Liver (tissue), 9 donors: ENCODE results near the gene FAT2. TPM values are rescaled to one million over a fixed set of nuclear protein-coding genes. Genes with fewer than 3 reads are reported as not detected.

ENCODE experiments used
- DNase-seq: peaks from one replicate; pipeline ENCODE4 v3.0.0-alpha.2; 2017; ENCODE audit warnings: low spot score
- H3K27ac ChIP-seq, 2 donors: one replicate each; pipeline ENCODE4 v1.7.0; 2013; ENCODE audit warnings: inconsistent platforms in 2 of 2, low read length in 2 of 2, control low read depth in 1 of 2, low read depth in 1 of 2, mild to moderate bottlenecking in 1 of 2
- H3K27me3 ChIP-seq, 4 donors: one replicate each; pipeline versions ENCODE4 v1.6.1 to v1.7.0; 2013; ENCODE audit warnings: low read length in 3 of 4, inconsistent platforms in 1 of 4, mild to moderate bottlenecking in 1 of 4, moderate library complexity in 1 of 4; ENCODE audit not compliant: control insufficient read depth in 4 of 4, insufficient read depth in 4 of 4
- H3K36me3 ChIP-seq, 4 donors: one replicate each; pipeline versions ENCODE4 v1.6.1 to v1.7.0; 2013; ENCODE audit warnings: low read length in 3 of 4, mild to moderate bottlenecking in 3 of 4, low read depth in 1 of 4, moderate library complexity in 1 of 4; ENCODE audit not compliant: control insufficient read depth in 4 of 4, insufficient read depth in 3 of 4
- H3K4me1 ChIP-seq, 4 donors: one replicate each; pipeline versions ENCODE4 v1.6.1 to v1.7.0; 2013; ENCODE audit warnings: low read length in 3 of 4, mild to moderate bottlenecking in 3 of 4, moderate library complexity in 1 of 4; ENCODE audit not compliant: control insufficient read depth in 4 of 4, insufficient read depth in 4 of 4
- H3K4me3 ChIP-seq, 3 donors: one replicate each; pipeline versions ENCODE4 v1.6.1 to v1.7.0; 2013; ENCODE audit warnings: low read length in 3 of 3, control low read depth in 1 of 3, low read depth in 1 of 3, mild to moderate bottlenecking in 1 of 3
- H3K9ac ChIP-seq, 2 donors: one replicate each; pipeline ENCODE4 v1.7.0; 2013; ENCODE audit warnings: low read length in 2 of 2, mild to moderate bottlenecking in 2 of 2, moderate library complexity in 2 of 2, control low read depth in 1 of 2, low read depth in 1 of 2
- H3K9me3 ChIP-seq, 4 donors: one replicate each; pipeline versions ENCODE4 v1.6.1 to v1.7.0; 2013; ENCODE audit warnings: low read length in 3 of 4; ENCODE audit not compliant: control insufficient read depth in 4 of 4
- ATF3 ChIP-seq: IDR thresholded peaks from 2 replicates; pipeline ENCODE4 v1.6.1; 2016; ENCODE audit warnings: antibody characterized with exemption
- EGR1 ChIP-seq, 2 donors: IDR thresholded peaks; 2 replicates each; pipeline ENCODE4 v1.6.1; 2016 to 2018; ENCODE audit warnings: antibody characterized with exemption in 2 of 2, low read depth in 2 of 2
- FOXA1 ChIP-seq: IDR thresholded peaks from 2 replicates; pipeline ENCODE4 v1.6.1; 2016; ENCODE audit warnings: antibody characterized with exemption
- FOXA2 ChIP-seq: IDR thresholded peaks from 2 replicates; pipeline ENCODE4 v1.6.1; 2016; ENCODE audit warnings: antibody characterized with exemption
- GABPA ChIP-seq, 2 donors: IDR thresholded peaks in 1 of 2; conservative IDR thresholded peaks in 1 of 2; 2 replicates each; pipeline ENCODE4 v1.6.1; 2016; ENCODE audit warnings: antibody characterized with exemption in 2 of 2, mild to moderate bottlenecking in 1 of 2, moderate library complexity in 1 of 2
- HNF4A ChIP-seq, 2 donors: conservative IDR thresholded peaks; 2 replicates each; pipeline ENCODE4 v1.6.1; 2016; ENCODE audit warnings: antibody characterized with exemption in 2 of 2, mild to moderate bottlenecking in 2 of 2
- HNF4G ChIP-seq: IDR thresholded peaks from 2 replicates; pipeline ENCODE4 v1.6.1; 2016; ENCODE audit warnings: antibody characterized with exemption
- JUND ChIP-seq, 2 donors: IDR thresholded peaks; 2 replicates each; pipeline ENCODE4 v1.6.1; 2016; ENCODE audit warnings: antibody characterized with exemption in 2 of 2
- MAX ChIP-seq: IDR thresholded peaks from 2 replicates; pipeline ENCODE4 v1.6.1; 2016; ENCODE audit warnings: antibody characterized with exemption
- RAD21 ChIP-seq, 2 donors: IDR thresholded peaks; 2 replicates each; pipeline ENCODE4 v1.6.1; 2016; ENCODE audit warnings: antibody characterized with exemption in 2 of 2, mild to moderate bottlenecking in 2 of 2
- REST ChIP-seq: IDR thresholded peaks from 2 replicates; pipeline ENCODE4 v1.6.1; 2016; ENCODE audit warnings: antibody characterized with exemption, mild to moderate bottlenecking
- RXRA ChIP-seq, 2 donors: IDR thresholded peaks; 2 replicates each; pipeline ENCODE4 v1.6.1; 2017 to 2018; ENCODE audit warnings: antibody characterized with exemption in 2 of 2, mild to moderate bottlenecking in 1 of 2
- SP1 ChIP-seq: IDR thresholded peaks from 2 replicates; pipeline ENCODE4 v1.6.1; 2018; ENCODE audit warnings: antibody characterized with exemption, mild to moderate bottlenecking
- TAF1 ChIP-seq: conservative IDR thresholded peaks from 2 replicates; pipeline ENCODE4 v1.6.1; 2016; ENCODE audit warnings: antibody characterized with exemption, mild to moderate bottlenecking
- YY1 ChIP-seq: IDR thresholded peaks from 2 replicates; pipeline ENCODE4 v1.6.1; 2016; ENCODE audit warnings: antibody characterized with exemption, mild to moderate bottlenecking
- ZBTB33 ChIP-seq: IDR thresholded peaks from 2 replicates; pipeline ENCODE4 v1.6.1; 2016; ENCODE audit warnings: antibody characterized with exemption
- WGBS: extraction: QIAGEN DNeasy Blood & Tissue Kit; methylation state at CpG from one replicate; pipeline ENCODE4 v1.1.7; 2013; 5-methylcytosine and 5-hydroxymethylcytosine counted together
- polyA plus RNA-seq, 2 donors: library from polyadenylated mRNA; stranded (reverse) in 1 of 2; unstranded in 1 of 2; fragments of 200-250 nt in 1 of 2; fragments of >200 nt in 1 of 2; fragmentation: Nextera tagmentation in 1 of 2; extraction: Ambion mirVana in 1 of 2; gene quantifications; one replicate each; pipeline versions ENCODE4 v1.2.1 to v1.2.3, GENCODE V29; 2013 to 2015
- total RNA-seq, 2 donors: library from RNA; depleted of rRNA; stranded (reverse); fragments of >200 nt; gene quantifications; one replicate each; pipeline ENCODE4 v1.2.3, GENCODE V29; 2014
- donor health status: healthy.
- donor health status: healthy.
- donor health status: healthy.
- donor health status: healthy.
- donor health status: healthy.

FAT2 gene
- total and polyA plus RNA-seq, 4 donors: under 0.01 to 0.07 TPM; not detected in 2

GRCh38 chr5:151557951-151558350, 33.2 kb downstream of the FAT2 start:
- WGBS: 79% methylated on average over 6 of the region's 6 CpGs
- Histone ChIP-seq H3K4me1 (no peaks in the 10 kb centered on the region), H3K9ac (no peak overlapping the region), H3K9me3 (no peaks in the 10 kb centered on the region), H3K36me3 (no peaks in the 10 kb centered on the region), H3K4me3 (no peak overlapping the region), H3K27me3 (peaks cover 0 to 2% (median 0%) of the 10 kb centered on the region in 4 donors), H3K27ac (no peak overlapping the region)
- DNase-seq: no peak
- TF ChIP-seq ZBTB33 (no peak), REST (no peak), RAD21 (IDR thresholded peaks at IDR 0.05) (no peak), FOXA2 (no peak), JUND (IDR thresholded peaks at IDR 0.05) (no peak), SP1 (no peak), MAX (no peak), FOXA1 (no peak), EGR1 (IDR thresholded peaks at IDR 0.05; ENCODE audit: low read depth in 2 of 2) (no peak), GABPA (IDR thresholded peaks at IDR 0.05 in 1 of 2, conservative IDR thresholded peaks at IDR 0.05 in 1 of 2) (no peak), YY1 (no peak), RXRA (IDR thresholded peaks at IDR 0.05) (no peak), HNF4G (no peak), ATF3 (no peak), TAF1 (no peak), HNF4A (conservative IDR thresholded peaks at IDR 0.05) (no peak)

GRCh38 chr5:151557466-151557865, 33.7 kb downstream of the FAT2 start:
- DNase-seq: no peak
- H3K4me1 ChIP-seq: no peaks in the 10 kb centered on the region
- 88% methylated on average over 1 of the region's 1 CpG for WGBS
- H3K27me3 ChIP-seq: peaks cover 0 to 2% (median 0%) of the 10 kb centered on the region in 4 donors
- H3K9me3 ChIP-seq: no peaks in the 10 kb centered on the region
- H3K36me3 ChIP-seq: no peaks in the 10 kb centered on the region
- no peak overlapping the region for H3K27ac ChIP-seq
- no peak overlapping the region for H3K9ac ChIP-seq
- H3K4me3 ChIP-seq: no peak overlapping the region
- no peak for TF ChIP-seq ATF3
